ENCODE measurements around the gene HERC3. TPM values are rescaled to one million over a fixed set of nuclear protein-coding genes. Genes with fewer than 3 reads are reported as not detected.
A peak's percentile ranks its signal among the peaks of the same experiment; 100 is the strongest.

HERC3 gene
- total and polyA plus RNA-seq, 4 donors: 5.1 to 22.1 (median 10.0) TPM

- no peak overlapping the region for H3K27ac ChIP-seq (ENCODE audit: low read depth in 1 of 2, low read length in 2 of 2)
- no peaks in the 10 kb centered on the region for H3K9me3 ChIP-seq (ENCODE audit: control insufficient read depth in 4 of 4, low read length in 3 of 4)
- DNase-seq (ENCODE audit: low spot score): no peak
Measured at GRCh38 chr4:88693792-88694191, 101.5 kb downstream of the HERC3 start.

GRCh38 chr4:88696630-88697029 is 104.3 kb downstream of the HERC3 start:
- no peak for DNase-seq (ENCODE audit: low spot score)
- no peak for TF ChIP-seq RXRA (IDR thresholded peaks at IDR 0.05)
- TF ChIP-seq HNF4A (conservative IDR thresholded peaks at IDR 0.05): no peak
- TF ChIP-seq FOXA2 (IDR thresholded peaks at IDR 0.05): no peak
- no peak for TF ChIP-seq NR2F2 (IDR thresholded peaks at IDR 0.05)
- Histone ChIP-seq H3K4me1 (ENCODE audit: control insufficient read depth in 4 of 4, insufficient read depth in 4 of 4, low read length in 3 of 4) (peaks cover 0 to 3% (median 1%) of the 10 kb centered on the region in 4 donors), H3K9ac (ENCODE audit: low read depth in 1 of 2, low read length in 2 of 2) (peak overlapping the region in 1 of 2 donors; percentile 49), H3K4me3 (ENCODE audit: low read depth in 1 of 3, low read length in 3 of 3) (no peak overlapping the region), H3K27me3 (ENCODE audit: control insufficient read depth in 4 of 4, insufficient read depth in 4 of 4, low read length in 3 of 4) (no peaks in the 10 kb centered on the region), H3K27ac (ENCODE audit: low read depth in 1 of 2, low read length in 2 of 2) (no peak overlapping the region), H3K9me3 (ENCODE audit: control insufficient read depth in 4 of 4, low read length in 3 of 4) (no peaks in the 10 kb centered on the region), H3K36me3 (ENCODE audit: control insufficient read depth in 4 of 4, insufficient read depth in 3 of 4, low read depth in 1 of 4, low read length in 3 of 4) (no peaks in the 10 kb centered on the region)
- 85% methylated on average over 7 of the region's 7 CpGs for WGBS

More at GRCh38 chr4:88693792-88694191, 101.5 kb downstream of the HERC3 start:
- WGBS: 85% methylated on average over 3 of the region's 3 CpGs
- Histone ChIP-seq H3K27me3 (ENCODE audit: control insufficient read depth in 4 of 4, insufficient read depth in 4 of 4, low read length in 3 of 4) (no peaks in the 10 kb centered on the region), H3K4me1 (ENCODE audit: control insufficient read depth in 4 of 4, insufficient read depth in 4 of 4, low read length in 3 of 4) (peaks cover 0 to 3% (median 1%) of the 10 kb centered on the region in 4 donors), H3K4me3 (ENCODE audit: low read depth in 1 of 3, low read length in 3 of 3) (no peak overlapping the region), H3K9ac (ENCODE audit: low read depth in 1 of 2, low read length in 2 of 2) (no peak overlapping the region), H3K36me3 (ENCODE audit: control insufficient read depth in 4 of 4, insufficient read depth in 3 of 4, low read depth in 1 of 4, low read length in 3 of 4) (peaks cover 1 to 3% (median 3%) of the 10 kb centered on the region in 4 donors)
- no peak for TF ChIP-seq FOXA1 (IDR thresholded peaks at IDR 0.05)
- no peak for TF ChIP-seq YY1 (IDR thresholded peaks at IDR 0.05)
- TF ChIP-seq REST (IDR thresholded peaks at IDR 0.05): no peak
- TF ChIP-seq EGR1 (IDR thresholded peaks at IDR 0.05; ENCODE audit: low read depth in 2 of 2): no peak
- TF ChIP-seq ZBTB33 (IDR thresholded peaks at IDR 0.05): no peak
- no peak for TF ChIP-seq GABPA (IDR thresholded peaks at IDR 0.05 in 1 of 2, conservative IDR thresholded peaks at IDR 0.05 in 1 of 2)
- TF ChIP-seq RAD21 (IDR thresholded peaks at IDR 0.05): no peak

- peak overlapping the region in 1 of 2 donors; percentile 49 for H3K9ac ChIP-seq (ENCODE audit: low read depth in 1 of 2, low read length in 2 of 2)
- H3K4me1 ChIP-seq (ENCODE audit: control insufficient read depth in 4 of 4, insufficient read depth in 4 of 4, low read length in 3 of 4): peaks cover 0 to 3% (median 1%) of the 10 kb centered on the region in 4 donors
- TF ChIP-seq HNF4A (conservative IDR thresholded peaks at IDR 0.05): no peak
- no peak for TF ChIP-seq YY1 (IDR thresholded peaks at IDR 0.05)
- TF ChIP-seq CTCF (IDR thresholded peaks at IDR 0.05; ENCODE audit: low read depth, low read length, missing input control): no peak
- no peak for TF ChIP-seq MAX (IDR thresholded peaks at IDR 0.05)
- TF ChIP-seq FOXA2 (IDR thresholded peaks at IDR 0.05): no peak
- no peak for TF ChIP-seq ZBTB33 (IDR thresholded peaks at IDR 0.05)
- TF ChIP-seq TAF1 (conservative IDR thresholded peaks at IDR 0.05): no peak
- no peak for TF ChIP-seq NR2F2 (IDR thresholded peaks at IDR 0.05)
- TF ChIP-seq GABPA (IDR thresholded peaks at IDR 0.05 in 1 of 2, conservative IDR thresholded peaks at IDR 0.05 in 1 of 2): no peak
- no peak for TF ChIP-seq SP1 (IDR thresholded peaks at IDR 0.05)
- TF ChIP-seq FOXA1 (IDR thresholded peaks at IDR 0.05): no peak
- no peak for TF ChIP-seq HNF4G (IDR thresholded peaks at IDR 0.05)
- no peak for DNase-seq (ENCODE audit: low spot score)
- peak overlapping the region; percentile 37 to 39 for H3K27ac ChIP-seq (ENCODE audit: low read depth in 1 of 2, low read length in 2 of 2)
- H3K4me3 ChIP-seq (ENCODE audit: low read depth in 1 of 3, low read length in 3 of 3): peak overlapping the region; percentile 49 to 71 (median 71)
- no peaks in the 10 kb centered on the region for H3K36me3 ChIP-seq (ENCODE audit: control insufficient read depth in 4 of 4, insufficient read depth in 3 of 4, low read depth in 1 of 4, low read length in 3 of 4)
- 41% methylated on average over 18 of the region's 18 CpGs for WGBS
- no peaks in the 10 kb centered on the region for H3K27me3 ChIP-seq (ENCODE audit: control insufficient read depth in 4 of 4, insufficient read depth in 4 of 4, low read length in 3 of 4)
- no peaks in the 10 kb centered on the region for H3K9me3 ChIP-seq (ENCODE audit: control insufficient read depth in 4 of 4, low read length in 3 of 4)
Measured at GRCh38 chr4:88697141-88697540, 104.9 kb downstream of the HERC3 start.

Data from liver (tissue), 9 donors.